HS-27A (cell line): Measurements from ENCODE around the gene ART3.

ENCODE experiments used
- DNase-seq: peaks from one replicate; pipeline ENCODE4 v3.0.0-alpha.2; 2012; ENCODE audit warnings: low read depth, missing footprints

The ART3 gene

GRCh38 chr4:76148142-76148865 lies 73.8 kb downstream of the ART3 start, which contains the start of gene NUP54:
NUP54 (minus strand) TSS chr4:76148397; CDS start chr4:76148374, 23 bp downstream.
- peak; percentile 90 for DNase-seq

- no peak for DNase-seq
Observed at GRCh38 chr4:76153356-76153755, 78.8 kb downstream of the ART3 start.

- no peak for DNase-seq
Observed at GRCh38 chr4:76155979-76156378, 81.5 kb downstream of the ART3 start.

GRCh38 chr4:76156635-76157034 lies 82.1 kb downstream of the ART3 start:
- DNase-seq, result no peak

GRCh38 chr4:76160355-76160754 lies 85.8 kb downstream of the ART3 start:
- no peak for DNase-seq
